Non-pigmented ciliary epithelial cell (primary cell): ENCODE measurements around the gene RAB3C.
"Not testable (repeated sequence)": the region's sequence is repeated elsewhere in the genome, so short reads cannot be mapped to it uniquely, and the experiment has no call there.

ENCODE experiments used
- DNase-seq: peaks from one replicate; pipeline ENCODE4 v3.0.0-alpha.2; 2010; ENCODE audit warnings: low read depth

Gene RAB3C

DNA sequence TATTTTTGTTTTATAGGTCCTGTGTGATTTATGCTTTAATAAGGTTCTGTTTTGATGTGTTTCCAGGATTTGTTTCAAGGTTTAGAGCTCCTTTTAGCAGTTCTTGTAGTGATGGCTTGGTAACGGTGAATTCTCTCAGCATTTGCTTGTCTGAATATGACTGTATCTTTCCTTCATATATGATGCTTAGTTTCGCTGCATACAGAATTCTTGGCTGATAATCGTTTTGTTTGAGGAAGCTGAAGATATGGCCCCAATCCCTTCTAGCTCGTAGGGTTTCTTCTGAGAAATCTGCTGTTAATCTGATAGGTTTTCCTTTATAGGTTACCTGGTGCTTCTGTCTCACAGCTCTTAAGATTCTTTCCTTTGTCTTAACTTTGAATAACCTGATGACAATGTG is 20.0 kb downstream of the RAB3C start:
- DNase-seq, result not testable (repeated sequence)

DNA sequence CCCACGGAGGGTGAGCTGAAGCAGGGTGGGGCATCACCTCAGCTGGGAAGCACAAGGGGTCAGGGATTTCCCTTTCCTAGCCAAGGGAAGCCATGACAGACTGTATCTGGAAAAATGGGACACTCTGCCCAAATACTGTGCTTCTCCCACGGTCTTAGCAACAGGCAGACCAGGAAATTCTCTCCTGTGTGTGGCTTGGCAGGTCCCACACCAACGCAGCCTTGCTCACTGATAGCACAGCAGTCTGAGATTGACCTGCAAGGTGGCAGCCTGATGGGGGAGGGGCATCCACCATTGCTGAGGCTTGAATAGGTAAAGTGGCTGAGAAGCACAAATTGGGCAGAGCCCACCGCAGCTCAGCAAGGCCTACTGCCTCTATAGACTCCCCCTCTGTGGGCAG is 23.2 kb downstream of the RAB3C start:
- no peak for DNase-seq

DNA sequence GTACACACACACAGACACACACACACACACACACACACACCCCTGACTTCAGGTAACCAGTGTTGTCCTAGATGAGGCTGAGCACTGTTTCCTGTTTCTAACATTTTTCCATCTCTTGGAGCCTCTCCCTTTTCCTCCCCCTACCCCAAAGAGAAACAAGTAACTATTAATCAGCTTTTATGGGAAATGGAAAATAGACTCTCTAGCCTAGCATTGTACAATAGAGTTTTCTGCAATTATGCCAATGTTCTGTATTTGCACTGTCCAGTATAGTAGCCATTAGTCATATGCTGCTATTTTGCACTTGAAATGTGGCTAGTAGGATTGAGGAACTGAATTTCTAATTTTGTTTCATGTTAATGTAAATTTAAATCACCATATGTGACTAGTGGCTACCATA is 33.1 kb downstream of the RAB3C start:
- DNase-seq, result no peak

DNA sequence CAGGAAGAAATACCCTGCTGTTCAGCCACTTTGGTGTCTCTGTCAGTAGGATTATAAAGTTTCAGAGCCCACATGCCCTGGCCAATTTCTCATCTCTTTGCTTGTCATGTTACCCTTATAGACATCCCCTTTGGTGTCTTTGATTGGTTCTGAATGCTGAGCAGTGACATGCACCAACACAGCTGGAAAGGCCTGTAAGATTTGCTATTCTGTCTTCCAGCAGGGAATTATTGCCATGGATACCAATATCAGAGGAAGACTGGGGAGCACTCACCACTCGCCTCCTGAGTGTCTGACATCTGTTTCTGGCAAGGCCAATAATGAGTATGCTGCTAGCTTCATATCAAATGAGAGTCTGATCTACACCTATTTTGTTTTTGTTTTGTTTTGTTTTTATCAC is 34.4 kb downstream of the RAB3C start:
- no peak for DNase-seq

DNA sequence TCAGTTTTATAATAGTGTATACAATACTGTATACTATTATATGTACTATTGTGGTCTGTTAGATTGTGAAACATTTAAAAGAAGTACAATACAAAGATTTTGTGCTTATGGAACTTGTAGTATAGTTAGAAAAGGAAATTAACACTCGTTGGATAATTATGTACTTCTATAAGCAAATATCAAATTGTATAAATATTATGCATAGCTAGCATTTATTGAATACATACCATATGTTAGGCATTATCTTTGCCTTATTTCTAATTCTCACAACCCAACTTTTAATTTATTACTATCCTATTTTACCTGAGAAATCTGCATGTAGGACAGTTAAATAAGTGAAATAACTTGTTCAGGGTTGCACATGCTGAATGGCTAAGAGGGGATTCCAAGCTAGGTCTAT is 37.5 kb downstream of the RAB3C start:
- DNase-seq, result no peak

DNA sequence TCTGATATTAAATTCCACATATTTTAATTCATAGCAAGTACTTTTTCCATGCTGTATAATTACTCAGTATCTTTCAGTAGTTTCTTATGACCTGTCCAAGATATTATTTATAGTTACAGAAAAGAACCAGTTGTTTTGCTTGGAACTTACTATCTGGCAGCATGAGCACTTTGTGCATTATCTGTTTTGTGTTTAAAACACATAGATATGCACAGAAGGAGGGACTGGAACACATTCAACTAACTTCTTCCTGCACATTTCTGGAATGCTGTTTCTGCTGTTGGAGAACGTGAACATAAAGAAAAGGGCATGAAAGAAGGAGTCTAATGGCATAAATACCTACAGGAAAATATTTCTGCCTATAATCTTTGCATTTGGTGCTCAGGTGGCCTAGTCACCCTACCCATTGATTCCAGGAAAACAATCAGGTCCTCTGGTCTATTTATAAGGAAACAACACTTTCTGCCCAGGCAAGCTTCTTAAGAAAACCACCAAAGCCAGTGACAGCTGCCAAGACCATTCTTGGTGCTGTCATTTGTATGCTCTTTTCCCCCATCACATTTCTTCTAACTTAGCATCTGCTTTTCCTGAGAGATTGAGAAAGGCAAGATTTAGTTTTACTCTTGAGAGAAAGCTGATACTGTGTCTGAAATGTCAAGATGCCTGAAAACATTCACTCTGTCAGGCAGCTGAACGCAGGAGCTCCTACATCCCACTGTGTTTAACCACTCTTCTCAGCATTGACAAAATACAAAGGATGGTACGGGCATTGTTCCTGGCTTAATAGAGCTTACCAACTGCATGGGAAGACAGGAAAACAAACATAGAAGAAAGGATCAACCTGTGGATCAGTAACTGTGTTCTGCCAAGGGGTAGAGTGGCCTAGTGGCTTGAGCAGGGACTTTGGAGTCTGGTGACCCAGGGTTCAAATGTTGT is 40.3 kb downstream of the RAB3C start:
- DNase-seq, result no peak

DNA sequence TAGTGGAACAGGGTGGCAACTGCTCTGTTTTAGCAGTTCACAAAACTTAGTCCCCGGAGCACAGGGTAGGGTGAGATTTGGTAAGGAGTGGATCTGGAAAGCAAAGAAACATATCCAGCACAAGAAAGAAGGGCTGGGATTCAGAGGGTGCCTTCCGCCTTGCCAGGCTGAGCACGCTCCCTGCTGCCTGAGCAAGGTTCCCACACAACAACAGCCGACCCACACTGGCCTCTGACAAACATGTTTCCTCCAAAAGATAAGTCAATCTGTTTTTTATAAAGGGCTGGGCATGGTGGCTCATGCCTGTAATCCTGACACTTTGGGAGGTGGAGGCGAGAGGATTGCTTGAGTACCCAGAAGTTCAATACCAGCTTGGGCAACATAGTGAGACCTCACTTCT is 45.8 kb downstream of the RAB3C start:
- DNase-seq, result no peak

DNA sequence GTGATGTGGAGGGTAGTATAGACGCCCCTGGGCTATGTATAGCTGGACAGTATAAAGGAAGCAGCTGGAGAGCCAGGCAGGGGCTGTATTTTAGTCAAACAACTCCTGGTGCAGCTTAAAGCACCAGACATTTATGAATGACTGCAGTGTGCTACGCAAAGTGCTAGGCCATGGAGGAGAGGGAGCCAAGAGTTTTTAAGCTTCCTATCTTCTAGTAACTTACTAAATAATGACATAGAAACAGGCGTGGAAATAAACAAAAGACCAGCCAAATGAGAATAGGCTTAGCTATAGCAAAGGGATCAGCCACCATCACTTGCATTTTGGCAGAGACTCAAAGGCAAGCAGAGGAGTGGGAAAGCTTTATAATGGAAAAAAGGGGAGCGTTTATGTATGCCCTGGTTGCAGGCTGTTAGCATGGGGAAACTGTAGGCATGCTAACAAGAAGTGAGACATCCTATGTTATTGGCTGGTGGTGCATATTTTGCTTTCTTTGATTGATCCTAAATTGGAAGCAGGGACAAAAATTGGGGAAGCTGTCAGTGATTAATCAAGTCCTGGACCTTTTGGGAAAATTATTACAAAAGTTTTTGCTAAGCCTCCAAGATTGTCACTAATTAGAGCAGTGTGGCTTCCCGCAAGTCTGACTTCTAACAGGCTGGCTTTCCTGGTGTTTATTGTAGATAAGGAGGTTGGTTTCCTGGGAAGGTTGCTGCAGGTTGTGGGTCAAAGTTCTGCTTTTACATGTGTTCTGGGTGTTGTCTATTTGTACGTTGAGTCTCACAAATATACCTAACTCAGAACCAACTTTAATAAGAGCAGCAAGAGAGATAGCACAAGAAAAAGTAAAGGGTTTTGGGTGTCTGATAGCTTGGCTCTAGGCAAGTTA is 46.6 kb downstream of the RAB3C start:
- no peak for DNase-seq

DNA sequence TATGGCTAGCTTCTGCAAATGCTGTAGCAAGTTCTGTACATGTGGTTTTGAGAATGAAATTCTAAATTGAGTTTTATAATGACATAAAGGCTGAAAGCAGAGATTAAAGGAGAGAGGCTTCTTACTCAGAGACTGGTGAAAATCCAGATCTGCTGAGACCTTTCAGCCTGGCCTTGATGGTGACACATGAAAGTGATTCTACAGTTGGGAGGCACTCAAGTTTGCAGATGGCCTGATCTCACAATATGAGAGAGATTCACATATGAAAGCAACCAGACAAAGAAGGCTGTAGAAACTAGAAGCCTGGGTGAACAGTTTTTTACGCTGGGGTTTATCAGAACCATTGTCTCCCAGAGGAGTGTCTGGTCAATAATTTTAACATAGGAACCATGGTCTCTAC is 49.0 kb downstream of the RAB3C start:
- DNase-seq, result no peak

DNA sequence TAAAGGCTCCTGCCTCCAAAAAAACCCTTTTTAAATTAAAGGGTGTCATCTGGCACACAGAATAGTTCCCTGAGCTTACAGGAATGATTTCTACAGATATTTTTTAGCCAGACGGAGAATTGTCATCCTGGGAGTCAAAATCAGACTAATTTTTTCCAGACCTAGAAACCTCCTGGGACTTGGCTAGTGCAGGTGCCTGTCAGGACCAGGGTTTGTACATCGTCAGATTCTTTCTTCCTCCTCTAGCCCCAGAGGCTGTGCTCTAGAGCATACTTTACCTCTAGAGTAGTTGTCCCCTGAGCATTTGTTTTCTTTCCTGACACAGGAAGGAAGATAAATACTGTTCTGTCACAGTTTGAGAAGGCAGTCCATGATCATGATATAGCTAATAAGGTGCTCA is 52.5 kb downstream of the RAB3C start:
- no peak for DNase-seq

DNA sequence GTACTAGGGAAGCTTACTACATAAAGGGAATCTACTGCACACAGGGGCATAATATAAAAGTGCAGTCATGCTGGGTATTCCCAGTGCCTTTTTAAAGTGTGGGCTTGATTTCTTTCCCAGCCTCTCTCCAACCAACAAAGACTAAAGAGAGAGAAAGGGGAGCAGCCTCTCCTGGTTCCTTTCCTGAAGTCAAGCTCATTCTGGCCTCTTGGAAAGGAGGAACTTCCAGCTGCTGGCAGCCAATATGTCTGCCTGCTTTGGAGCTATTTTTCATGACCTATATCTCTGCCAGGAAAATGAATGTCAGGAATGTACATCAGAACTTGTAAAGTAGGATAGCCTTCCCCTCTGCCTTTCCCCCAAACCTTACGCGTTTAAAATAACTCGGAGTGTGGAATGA is 57.1 kb downstream of the RAB3C start:
- no peak for DNase-seq

DNA sequence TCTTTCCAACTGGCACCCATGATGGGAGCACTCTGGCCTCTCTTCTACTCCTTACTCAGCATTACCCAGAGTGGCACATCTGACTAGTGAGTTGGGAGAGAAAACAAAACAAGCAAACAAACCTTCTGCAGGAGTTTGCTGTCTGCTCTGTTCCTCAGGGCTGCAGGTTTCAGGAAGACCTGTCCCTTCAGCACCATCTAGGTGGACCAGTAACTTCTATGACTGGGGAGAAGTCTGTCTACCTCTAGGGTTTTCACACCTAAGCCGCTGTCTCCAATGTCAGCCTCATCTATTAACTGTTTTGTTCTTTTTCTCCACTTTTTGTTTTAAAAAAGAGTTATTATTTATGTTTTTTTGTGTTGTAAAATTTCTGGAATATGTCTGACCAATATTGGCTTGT is 58.7 kb downstream of the RAB3C start:
- no peak for DNase-seq

DNA sequence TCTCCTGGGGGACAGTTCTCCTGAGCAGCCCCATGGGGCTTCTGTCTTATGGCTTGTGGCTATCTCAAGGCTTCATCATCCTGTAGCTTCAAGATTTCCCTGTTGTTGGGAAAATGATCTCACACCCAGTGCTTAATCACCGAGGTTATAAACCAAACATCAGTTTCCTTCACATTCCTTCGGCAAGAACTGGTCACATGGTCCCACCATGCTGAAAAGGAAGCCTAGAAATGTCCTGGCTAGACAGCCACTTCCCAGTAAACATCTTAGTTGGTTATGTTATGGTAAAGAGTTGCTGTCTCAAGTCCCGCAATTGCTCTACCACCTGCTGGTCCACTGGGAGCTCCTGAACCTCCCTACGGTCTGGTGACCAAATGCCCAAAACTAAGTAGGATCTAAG is 66.0 kb downstream of the RAB3C start:
- DNase-seq, result no peak

DNA sequence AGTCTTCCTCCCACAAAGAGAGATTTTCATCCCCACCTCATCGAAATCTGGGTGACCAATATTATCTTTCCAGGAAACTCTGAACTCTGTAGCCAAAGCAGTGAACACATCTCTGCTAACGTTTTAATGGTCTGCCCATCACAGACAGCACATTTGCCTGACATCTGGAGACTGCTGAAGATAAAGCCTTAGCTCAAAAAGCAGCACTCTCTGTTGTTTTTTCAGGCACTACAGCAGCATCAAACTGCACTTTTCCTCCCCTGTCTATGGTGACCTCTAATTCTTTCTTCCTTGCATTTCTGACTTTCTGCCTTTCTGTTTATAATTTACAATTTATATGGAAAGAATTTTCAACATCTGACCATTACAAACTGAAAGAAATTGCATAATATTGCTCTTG is 66.8 kb downstream of the RAB3C start:
- no peak for DNase-seq

DNA sequence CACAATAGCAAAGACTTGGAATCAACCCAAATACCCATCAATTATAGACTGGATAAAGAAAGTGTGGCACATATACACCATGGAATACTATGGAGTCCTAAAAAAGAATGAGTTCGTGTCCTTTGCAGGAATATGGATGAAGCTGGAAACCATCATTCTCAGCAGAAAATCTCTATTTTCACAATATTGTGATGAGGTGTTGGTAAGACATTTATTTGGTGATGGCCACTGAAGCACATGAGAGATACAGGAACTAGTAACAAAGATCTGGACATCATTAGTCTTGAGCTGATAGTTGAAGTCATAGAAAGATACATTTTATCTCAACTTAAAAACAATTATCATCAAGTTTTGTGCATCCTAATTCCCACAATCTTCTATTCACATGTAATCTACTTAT is 70.6 kb downstream of the RAB3C start:
- no peak for DNase-seq

DNA sequence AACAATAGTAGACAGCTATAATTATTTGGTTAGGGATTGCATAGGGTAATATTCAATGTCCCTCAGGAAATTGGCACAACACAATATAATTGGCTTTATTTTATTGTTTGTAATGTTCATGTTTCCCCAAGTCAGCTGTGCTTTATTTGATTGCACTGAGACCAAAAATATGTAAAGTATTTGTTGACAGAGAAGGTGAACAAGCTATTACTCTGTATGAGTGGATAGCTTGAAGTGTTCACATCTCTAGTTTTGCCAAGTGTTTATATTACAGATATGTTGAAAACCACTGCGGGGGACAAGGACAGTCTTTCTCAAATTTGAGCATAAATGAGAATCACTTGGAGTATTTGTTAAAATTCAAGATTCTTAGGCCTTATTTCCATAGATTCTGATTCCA is 83.3 kb downstream of the RAB3C start:
- no peak for DNase-seq

DNA sequence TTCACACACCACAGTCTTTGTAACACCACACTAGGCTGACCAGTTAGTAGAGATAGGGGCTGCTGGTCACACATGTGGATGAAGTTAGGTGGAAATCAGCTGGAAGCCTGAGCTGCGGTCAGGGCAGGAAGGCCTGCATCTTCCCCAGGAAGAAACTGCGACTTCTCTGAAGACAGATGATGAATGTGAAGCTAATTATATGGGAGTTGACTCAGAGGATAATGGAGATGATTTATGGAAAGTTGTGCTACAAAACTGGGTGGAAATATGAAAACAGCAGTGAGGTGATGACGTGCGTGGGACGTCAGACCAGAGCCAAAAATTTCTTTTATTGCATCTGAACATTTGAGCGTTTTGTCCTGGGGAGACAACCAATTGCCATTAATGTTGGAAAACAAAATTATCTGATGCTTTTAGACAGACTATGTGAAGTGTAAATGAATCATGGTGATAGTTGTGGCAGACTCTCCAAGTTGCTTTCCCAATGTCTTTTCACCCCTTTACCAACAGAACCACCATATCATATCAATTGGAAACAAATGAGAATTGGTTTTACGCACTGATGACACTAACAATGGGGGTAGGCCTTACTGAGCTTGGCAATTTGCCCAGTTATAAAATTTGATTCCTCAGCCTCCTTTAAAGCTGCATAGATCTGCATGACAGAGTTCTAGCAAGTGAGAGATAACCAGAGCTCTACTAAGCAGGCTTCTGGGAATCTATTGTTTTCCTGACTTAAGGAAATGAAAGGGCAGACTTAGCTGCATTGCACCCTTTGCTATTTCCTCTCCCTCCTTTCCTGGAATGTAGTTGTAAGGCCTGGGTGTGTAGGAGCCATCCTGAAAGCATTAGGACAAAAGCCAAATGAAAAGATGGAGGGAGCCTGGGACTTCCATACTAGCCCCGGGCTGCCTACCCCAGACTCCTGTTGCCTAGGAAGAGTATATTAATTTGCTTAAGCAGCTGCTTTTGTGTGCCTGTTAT is 84.0 kb downstream of the RAB3C start:
- DNase-seq, result no peak

DNA sequence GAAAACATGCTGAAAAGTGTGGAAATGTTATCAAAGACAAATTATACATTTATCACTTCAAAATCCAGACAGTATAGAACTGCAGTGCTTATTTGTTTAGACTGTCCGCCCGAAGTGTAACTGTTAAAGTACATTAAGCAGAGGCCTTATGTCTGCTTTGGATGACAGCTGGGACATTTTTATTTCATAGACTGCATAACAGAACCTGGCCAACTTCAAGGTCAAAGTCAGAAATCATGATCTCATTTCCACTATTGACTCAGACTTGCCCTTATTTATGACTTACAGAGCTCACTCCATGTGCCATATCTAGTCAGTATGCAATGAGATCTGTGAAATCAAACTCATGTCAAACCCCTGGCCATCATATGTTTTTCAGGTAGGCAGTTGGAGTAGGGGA is 87.7 kb downstream of the RAB3C start:
- DNase-seq, result no peak

DNA sequence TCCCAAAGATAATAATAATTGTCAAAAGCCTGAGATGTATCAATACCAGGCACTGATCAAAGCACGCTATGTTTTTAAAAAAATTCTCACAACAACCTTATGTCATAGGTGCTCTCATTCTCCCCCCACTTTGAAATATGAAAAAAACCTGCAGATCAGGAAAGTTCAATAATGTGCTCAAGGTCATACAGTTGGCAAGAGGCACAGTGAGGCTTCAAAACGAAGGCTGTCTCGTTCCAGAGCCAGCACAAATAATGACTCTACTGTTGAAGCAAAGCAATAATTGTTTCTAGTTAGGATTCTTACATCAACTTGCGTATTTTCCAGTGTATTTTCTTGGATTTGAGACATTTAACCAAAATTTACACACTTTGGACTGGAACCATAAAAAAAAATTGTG is 88.3 kb downstream of the RAB3C start:
- DNase-seq, result no peak

DNA sequence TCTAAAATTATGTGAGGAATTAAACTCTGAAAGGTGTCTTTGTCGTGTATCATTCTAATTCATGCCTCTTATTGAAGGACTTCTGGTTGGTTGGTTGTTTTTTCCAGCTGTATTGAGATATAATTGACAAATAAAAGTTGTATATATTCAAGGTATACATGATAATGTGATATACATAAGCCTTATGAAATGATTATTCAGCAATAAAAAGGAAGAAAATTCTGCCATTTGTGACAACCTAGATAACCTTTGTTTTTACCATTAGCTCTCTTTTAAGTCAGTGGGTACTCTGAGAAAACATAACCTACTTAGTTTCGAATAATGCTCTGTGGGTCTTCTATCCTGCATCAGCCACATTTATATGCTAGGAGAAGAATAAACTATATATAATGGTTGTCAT is 89.6 kb downstream of the RAB3C start:
- no peak for DNase-seq

DNA sequence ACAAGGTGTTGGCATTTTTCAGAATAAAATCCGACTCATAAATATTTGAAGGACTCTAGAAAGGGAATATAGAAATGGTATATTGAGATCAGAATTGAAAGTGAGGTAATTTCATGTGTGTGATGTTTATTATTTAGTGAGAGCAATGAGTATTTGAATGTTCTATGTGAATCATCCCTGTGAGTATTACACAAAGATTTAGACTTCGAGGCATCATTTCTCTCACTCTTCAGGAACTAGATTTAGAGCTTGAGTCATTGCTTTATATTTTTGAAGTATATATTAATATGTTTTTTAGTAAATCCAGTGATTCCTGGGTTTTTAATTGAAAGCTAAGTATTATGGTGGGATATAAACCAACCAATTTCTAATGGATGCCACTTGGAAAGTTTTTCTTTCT is 91.2 kb downstream of the RAB3C start:
- DNase-seq, result no peak

DNA sequence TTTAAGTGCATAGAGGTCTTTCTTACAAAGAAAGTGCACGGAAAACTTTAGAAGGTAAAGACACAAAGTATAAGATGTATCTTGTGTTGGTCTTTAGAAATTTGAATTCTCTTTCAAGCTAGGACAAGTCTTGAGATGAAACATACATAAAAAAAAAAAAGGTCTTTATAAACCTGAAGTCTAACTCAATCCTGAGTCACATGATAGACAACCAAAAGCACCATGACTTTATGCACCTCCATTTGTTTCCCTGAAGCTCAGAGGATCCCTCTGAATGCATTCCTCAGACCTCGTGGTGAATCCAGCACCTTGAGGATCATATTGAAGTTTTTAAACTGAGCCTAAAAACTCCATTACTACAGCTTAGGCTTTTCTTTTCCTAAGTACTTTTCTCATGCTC is 91.8 kb downstream of the RAB3C start:
- DNase-seq, result no peak
